GM19023 (cell line): ENCODE results near the gene IFNLR1.
A peak's percentile ranks its signal among the peaks of the same experiment; 100 is the strongest.

Source experiments
- ATAC-seq: cut with Tn5 transposase; IDR thresholded peaks from one replicate; pipeline ENCODE4 v1.9.1; 2021; ENCODE audit warnings: mild to moderate bottlenecking, moderate library complexity; ENCODE audit not compliant: unreplicated experiment

IFNLR1 gene

DNA sequence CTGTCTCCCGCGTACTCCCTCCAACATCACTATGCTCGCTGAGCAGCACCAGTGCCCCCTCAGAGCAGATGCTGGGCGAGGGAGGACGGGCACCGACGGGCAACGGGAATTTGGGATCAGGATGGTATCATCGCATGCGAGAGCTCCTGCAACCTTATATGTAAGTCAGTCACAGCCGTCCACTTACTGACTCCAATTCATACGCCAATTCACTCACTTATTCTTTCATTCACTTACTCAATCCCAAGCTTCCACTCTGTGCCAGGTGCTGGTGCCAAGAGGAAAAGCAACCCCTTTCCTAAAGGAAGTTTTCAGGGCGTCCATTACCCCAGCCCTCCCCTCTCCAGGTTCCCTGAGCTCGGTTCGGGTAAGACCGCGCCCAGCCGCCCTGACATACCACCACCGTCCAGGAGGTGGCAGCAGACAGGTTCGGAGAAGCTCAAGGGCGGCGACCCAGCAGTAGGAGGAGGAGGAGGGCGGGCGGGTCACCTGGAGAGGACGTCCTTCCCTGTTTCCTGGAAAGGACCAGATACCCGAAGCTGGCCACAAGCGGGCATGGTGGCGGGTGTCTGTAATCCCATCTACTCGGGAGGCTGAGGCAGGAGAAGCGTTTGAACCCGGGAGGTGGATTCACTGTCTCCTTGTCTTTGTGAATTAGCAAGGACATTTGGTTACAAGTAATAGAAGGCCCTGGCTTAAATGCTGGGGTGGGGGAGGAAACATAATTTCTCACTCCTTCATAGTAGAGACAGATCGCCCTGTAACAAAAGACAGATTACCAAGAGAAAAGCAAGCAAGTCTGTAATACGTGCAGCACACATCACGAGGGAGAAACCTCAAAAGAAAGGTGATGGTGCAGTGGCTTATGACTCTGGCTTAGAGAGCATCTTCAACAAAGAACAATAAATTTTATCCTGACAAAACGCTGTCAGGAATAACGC, 36.6 kb downstream of the IFNLR1 start:
- ATAC-seq = peak; percentile 50

GRCh38 chr1:24149866-24150233, 37.2 kb downstream of the IFNLR1 start:
- ATAC-seq = no peak

- no peak for ATAC-seq
These were observed 39.3 kb downstream of the IFNLR1 start for GRCh38 chr1:24147816-24148215.

GRCh38 chr1:24147194-24147593, 39.9 kb downstream of the IFNLR1 start:
- no peak for ATAC-seq

- ATAC-seq = no peak
These were observed 44.2 kb downstream of the IFNLR1 start, which contains the start of gene IL22RA1 for GRCh38 chr1:24142546-24143534. IL22RA1 (minus strand) TSS chr1:24143140; CDS start chr1:24143082, 58 bp downstream.

- ATAC-seq = no peak
These were observed 45.6 kb downstream of the IFNLR1 start for GRCh38 chr1:24141311-24141997.

- no peak for ATAC-seq
These were observed 46.3 kb downstream of the IFNLR1 start for GRCh38 chr1:24140741-24141181.

DNA sequence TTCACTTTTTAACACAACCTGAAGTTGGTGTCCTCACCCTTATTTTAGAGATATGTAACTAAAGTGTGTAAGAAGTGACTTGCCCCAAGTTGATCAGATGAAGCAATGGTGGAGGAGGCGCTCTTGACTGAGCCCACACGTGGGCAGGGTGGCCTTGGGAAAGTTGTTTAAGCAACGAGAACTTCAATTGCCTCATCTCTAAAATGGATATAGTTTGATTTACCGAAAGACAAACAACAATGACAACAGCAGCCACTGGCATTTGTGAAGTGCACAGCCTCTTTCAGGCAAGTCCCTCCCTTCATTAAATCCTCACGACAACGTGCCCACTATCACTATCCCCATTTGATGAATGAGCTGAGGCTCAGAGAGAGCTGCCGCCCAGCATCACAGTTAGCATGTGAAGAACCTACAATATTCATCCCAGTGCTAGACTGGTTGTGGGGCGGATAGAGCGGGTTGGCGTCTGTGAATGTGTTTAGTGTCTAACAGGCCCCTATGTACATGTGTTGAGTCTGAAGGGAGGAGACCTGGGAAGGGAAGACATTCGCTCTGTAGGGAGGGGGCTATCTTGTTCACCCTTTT, 47.2 kb downstream of the IFNLR1 start:
- ATAC-seq = no peak

DNA sequence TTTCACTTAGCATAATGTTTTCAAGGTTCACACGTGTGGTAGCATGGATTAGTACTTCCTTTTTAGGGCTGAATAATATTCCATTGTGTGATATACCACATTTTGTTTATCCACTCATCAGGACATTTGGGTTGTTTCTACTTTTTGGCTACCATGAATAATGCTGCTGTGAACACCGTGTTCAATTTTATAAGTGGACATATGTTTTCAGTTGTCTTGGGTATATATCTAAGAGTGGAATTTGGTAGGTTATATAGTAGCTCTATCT, 47.9 kb downstream of the IFNLR1 start:
- no peak for ATAC-seq

DNA sequence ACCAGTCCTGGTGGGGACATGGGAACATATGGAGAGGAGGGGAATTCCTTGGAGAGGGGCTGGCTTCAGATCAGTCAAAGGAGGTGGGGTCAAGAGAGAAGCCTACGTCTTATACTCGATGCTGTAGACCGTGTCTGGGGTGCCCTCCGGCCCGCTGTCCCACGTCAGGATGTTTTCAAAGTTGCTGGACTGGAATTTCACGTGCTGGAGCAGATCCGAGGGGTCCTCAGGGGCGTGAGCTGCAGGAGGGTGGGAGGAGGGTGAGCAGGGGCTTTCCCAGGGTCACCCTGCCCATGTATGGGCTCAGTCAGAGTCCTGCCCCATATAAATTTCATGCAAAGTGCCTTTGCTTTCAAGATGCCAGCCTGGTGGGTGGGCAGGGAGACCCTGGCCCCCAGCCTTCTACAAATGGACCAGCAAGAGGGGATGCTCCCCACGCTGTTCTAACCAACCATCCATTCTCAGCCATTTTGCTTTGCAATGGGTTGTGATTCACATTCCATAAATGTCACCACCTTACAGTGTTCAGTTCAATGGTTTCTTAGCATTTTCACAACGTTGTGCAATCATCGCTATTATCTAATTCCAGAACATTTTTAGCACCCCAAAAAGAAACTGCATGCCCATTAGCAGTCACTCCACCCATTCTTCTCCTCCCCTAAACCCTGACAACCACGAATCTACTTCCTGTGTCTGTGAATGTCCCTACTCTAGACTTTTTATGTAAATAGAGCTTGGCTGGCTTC, 48.4 kb downstream of the IFNLR1 start:
- no peak for ATAC-seq

- ATAC-seq = no peak
These were observed 50.0 kb downstream of the IFNLR1 start for GRCh38 chr1:24136956-24137539.

DNA sequence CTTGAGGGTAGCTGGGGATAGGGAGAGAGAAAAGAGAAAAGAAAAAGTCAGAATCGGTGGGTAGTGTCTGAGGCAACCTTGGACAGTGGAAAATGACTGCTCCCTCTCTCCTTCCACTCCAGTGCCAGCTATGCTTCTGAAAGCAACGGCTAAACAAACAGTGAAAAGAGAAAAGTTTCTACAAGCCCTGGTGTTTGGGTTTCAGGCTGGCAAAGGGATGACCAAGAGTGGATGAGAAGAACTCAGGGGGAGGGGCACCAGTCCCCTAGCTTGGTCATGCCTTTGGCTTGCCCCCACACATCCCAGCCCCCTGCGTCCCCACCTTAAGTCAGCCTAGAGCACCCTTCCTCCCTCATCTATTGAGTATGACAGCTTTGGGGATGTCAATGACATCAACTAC, 52.7 kb downstream of the IFNLR1 start:
- no peak for ATAC-seq

DNA sequence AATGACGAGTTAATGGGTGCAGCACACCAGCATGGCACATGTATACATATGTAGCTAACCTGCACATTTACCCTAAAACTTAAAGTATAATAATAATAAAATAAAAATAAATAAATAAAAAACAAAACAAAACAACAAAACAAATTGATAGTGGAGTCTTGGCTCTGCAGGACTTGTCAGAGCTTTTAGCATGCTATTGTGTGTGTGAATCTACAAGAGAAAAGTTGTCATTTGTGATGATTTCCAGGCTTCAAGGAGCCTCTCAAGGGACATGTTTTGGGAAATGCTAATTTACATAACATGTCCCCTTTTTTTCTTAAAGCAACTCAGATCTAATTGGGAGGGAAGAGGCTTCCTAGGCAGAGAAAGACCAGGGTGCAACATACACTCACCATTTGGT, 53.3 kb downstream of the IFNLR1 start:
- no peak for ATAC-seq

GRCh38 chr1:24130385-24130784, 56.7 kb downstream of the IFNLR1 start:
- no peak for ATAC-seq

GRCh38 chr1:24127801-24128363, 59.2 kb downstream of the IFNLR1 start:
- ATAC-seq = no peak

DNA sequence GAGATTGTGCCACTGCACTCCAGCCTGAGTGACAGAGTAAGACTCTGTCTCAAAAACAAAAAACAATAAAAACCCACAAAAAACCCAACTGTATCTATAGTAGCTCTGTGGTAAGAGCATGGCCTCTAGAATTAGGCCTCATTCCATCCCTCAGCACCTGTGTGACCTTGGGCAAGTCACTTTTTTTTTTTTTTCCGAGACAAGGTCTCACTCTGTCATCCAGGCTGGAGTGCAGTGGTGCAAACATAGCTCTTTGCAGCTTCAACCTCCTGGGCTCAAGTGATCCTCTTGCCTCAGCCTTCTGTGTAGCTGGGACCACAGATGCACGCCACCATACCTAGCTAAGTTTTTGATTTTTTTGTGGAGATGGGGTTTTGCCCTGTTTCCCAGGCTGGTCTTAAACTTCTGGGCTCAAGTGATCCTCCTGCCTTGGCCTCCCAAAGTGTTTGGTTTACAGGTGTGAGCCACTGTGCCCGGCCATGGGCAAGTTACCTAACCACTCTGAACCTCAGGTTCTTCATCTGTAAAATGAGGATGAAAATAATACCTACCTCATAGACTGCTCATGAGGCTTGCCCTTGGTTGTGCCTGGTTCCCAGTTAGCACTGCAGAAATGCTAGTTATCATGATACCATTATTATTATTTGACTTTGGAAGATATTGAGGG, 59.8 kb downstream of the IFNLR1 start:
- ATAC-seq = no peak

- no peak for ATAC-seq
These were observed 60.4 kb downstream of the IFNLR1 start for GRCh38 chr1:24126672-24127023.

DNA sequence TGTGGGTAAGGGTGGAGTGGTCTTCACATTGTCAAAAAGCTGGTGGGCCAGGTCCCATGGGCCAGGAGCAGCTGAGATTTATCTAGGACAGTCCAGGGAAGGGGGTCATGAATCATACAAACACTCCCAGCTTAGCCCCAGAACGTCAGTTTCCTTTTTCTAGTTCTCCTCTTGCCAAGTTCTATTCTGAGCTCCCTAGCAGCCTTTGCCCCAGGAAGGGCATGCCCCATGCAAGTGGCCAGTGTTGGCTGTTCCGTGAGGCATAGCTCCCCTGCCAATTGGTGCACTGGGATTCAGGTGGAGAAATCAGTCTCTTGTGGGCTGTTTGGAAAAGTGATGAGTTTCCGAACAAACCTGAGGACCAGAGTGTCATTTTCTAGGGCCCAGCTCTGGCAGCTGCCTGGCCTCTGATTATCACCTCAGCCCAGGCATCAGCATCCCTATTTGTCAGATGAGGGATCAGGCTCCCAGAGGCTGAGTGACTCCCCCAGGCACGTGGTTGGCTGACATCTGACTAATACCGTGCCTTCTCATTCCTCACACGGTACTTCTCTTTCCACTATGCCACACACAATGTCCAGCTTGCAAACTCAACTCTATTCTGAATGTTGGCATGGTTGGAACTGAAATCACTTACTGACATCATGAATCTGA, 60.9 kb downstream of the IFNLR1 start:
- ATAC-seq = no peak
